GM10847 (cell line): ENCODE measurements around the gene DNAH11.

Experiments used
- POLR2A ChIP-seq: IDR thresholded peaks from 2 replicates; pipeline ENCODE4 v1.6.1; 2011; ENCODE audit not compliant: insufficient read length; ENCODE audit errors: extremely low read depth

DNAH11 gene

GRCh38 chr7:21542891-21543527, at the start of gene DNAH11:
Gene DNAH11, plus strand, starts transcription at chr7:21543039. Its CDS starts 207 bp downstream, at chr7:21543246.
- TF ChIP-seq POLR2A, result no peak

GRCh38 chr7:21495731-21496130, 47.1 kb upstream of the DNAH11 start:
- TF ChIP-seq POLR2A, result no peak

GRCh38 chr7:21497072-21497471, 45.8 kb upstream of the DNAH11 start:
- no peak for TF ChIP-seq POLR2A

- TF ChIP-seq POLR2A, result no peak
Observed at GRCh38 chr7:21500117-21500832, 42.6 kb upstream of the DNAH11 start.

GRCh38 chr7:21504021-21504420, 38.8 kb upstream of the DNAH11 start:
- no peak for TF ChIP-seq POLR2A

GRCh38 chr7:21507627-21508343, 35.1 kb upstream of the DNAH11 start:
- no peak for TF ChIP-seq POLR2A

GRCh38 chr7:21508538-21508937, 34.3 kb upstream of the DNAH11 start:
- TF ChIP-seq POLR2A, result no peak

GRCh38 chr7:21514062-21514461, 28.8 kb upstream of the DNAH11 start:
- no peak for TF ChIP-seq POLR2A

GRCh38 chr7:21524680-21525079, 18.2 kb upstream of the DNAH11 start:
- no peak for TF ChIP-seq POLR2A

GRCh38 chr7:21526007-21526406, 16.8 kb upstream of the DNAH11 start:
- TF ChIP-seq POLR2A, result no peak

GRCh38 chr7:21526448-21526847, 16.4 kb upstream of the DNAH11 start:
- no peak for TF ChIP-seq POLR2A

- no peak for TF ChIP-seq POLR2A
Observed at GRCh38 chr7:21538936-21539495, 3.8 kb upstream of the DNAH11 start.

GRCh38 chr7:21543528-21544302, 876 bp downstream of the DNAH11 start:
- TF ChIP-seq POLR2A, result no peak

- no peak for TF ChIP-seq POLR2A
Observed at GRCh38 chr7:21544303-21544656, 1.4 kb downstream of the DNAH11 start.

- no peak for TF ChIP-seq POLR2A
Observed at GRCh38 chr7:21544715-21545114, 1.9 kb downstream of the DNAH11 start.
